Measurements from ENCODE around the gene LENG8.

Gene LENG8
- long read RNA-seq, partial matches to known transcripts, result 0 of 19 reads
- long read RNA-seq, other reads (novel, unspliced or antisense), result 19 of 19 reads

DNA sequence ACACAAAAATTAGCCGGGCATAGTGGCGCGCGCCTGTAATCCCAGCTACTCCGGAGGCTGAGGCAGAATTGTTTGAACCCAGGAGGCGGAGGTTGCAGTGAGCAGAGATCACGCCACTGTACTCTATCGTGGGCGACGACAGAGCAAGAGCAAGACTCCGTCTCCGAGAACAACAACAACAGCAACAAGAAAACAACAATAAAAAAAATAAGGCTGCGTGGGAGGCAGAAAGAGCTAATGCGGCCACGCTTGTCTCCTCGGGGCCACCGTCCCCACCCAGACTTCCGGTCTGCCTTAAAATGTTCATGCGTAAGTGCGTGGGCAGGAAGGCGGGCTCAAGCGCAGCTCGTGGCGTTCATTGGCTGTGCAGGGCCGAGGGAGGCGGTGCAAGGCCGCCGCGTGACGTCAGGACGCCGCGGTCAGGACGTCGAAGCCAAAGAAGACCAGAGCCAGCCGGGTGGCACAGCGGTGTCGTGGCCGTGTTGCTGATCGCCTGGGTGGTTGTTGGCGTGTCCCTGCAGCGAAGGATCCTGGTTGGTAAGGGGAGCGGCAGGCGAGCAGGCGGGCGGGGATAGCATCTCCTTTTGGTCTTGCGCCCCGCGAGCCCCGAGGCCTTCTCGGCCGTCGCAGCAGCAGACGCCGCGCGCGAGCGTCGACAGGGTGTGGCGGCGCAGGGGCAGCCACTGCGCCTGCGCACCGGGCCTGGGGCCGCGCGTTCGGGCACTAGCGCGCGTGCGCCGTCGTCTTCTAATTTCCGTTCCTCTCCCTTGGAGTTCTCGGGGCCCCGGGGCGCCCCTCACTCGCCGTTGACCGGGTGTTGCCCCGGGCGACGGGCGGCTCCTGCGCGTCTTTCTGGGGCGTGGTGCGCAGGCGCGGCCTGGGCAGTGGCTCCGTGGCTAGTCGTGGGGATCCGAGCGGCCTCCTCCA lies at the start of gene LENG8:
LENG8 (plus strand) TSS at position 426 of the 927 bp plus-strand sequence. CDS start 2,146 bp downstream, outside the sequence.
- TF ChIP-seq POLR2AphosphoS5 (IDR thresholded peaks at IDR 0.05; ENCODE audit: low read depth), result peak; percentile 99
- no peak; the same call in 1 of the 2 replicates for TF ChIP-seq SPI1 (IDR thresholded peaks at IDR 0.05; ENCODE audit: borderline replicate concordance, low read depth)
- TF ChIP-seq, protein P1, sequence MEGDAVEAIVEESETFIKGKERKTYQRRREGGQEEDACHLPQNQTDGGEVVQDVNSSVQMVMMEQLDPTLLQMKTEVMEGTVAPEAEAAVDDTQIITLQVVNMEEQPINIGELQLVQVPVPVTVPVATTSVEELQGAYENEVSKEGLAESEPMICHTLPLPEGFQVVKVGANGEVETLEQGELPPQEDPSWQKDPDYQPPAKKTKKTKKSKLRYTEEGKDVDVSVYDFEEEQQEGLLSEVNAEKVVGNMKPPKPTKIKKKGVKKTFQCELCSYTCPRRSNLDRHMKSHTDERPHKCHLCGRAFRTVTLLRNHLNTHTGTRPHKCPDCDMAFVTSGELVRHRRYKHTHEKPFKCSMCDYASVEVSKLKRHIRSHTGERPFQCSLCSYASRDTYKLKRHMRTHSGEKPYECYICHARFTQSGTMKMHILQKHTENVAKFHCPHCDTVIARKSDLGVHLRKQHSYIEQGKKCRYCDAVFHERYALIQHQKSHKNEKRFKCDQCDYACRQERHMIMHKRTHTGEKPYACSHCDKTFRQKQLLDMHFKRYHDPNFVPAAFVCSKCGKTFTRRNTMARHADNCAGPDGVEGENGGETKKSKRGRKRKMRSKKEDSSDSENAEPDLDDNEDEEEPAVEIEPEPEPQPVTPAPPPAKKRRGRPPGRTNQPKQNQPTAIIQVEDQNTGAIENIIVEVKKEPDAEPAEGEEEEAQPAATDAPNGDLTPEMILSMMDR (IDR thresholded peaks at IDR 0.05; ENCODE audit: insufficient read depth, low read length), result no peak
- peak; percentile 69 for TF ChIP-seq GABPA (IDR thresholded peaks at IDR 0.05; ENCODE audit: low read depth)
- TF ChIP-seq REST (IDR thresholded peaks at IDR 0.05; ENCODE audit: insufficient replicate concordance, low read depth), result peak; percentile 28
- peak; percentile 98 to 99 for DNase-seq (ENCODE audit: low read depth in 1 of 2, low spot score in 1 of 2)
- peak within 1 kb of the TSS; percentile 96 for H3K4me3 ChIP-seq (replicated peaks; ENCODE audit: insufficient read depth, low read length)
- H3K27me3 ChIP-seq (ENCODE audit: insufficient read depth, poor library complexity, severe bottlenecking), result no peaks in the 10 kb centered on the region
- peak within 1 kb of the TSS; percentile 91 for H3K27ac ChIP-seq (replicated peaks)

- TF ChIP-seq, protein P1 (IDR thresholded peaks at IDR 0.05; ENCODE audit: insufficient read depth, low read length), result no peak
- TF ChIP-seq REST (IDR thresholded peaks at IDR 0.05; ENCODE audit: insufficient replicate concordance, low read depth), result no peak
- TF ChIP-seq POLR2AphosphoS5 (IDR thresholded peaks at IDR 0.05; ENCODE audit: low read depth), result no peak
- TF ChIP-seq SPI1 (IDR thresholded peaks at IDR 0.05; ENCODE audit: borderline replicate concordance, low read depth), result no peak
- TF ChIP-seq GABPA (IDR thresholded peaks at IDR 0.05; ENCODE audit: low read depth), result no peak
- no peak for DNase-seq (ENCODE audit: low read depth in 1 of 2, low spot score in 1 of 2)
- no peak overlapping the region for H3K27ac ChIP-seq (replicated peaks)
- H3K27me3 ChIP-seq (ENCODE audit: insufficient read depth, poor library complexity, severe bottlenecking), result no peaks in the 10 kb centered on the region
- no peak overlapping the region for H3K4me3 ChIP-seq (replicated peaks; ENCODE audit: insufficient read depth, low read length)
These were observed 48.1 kb upstream of the LENG8 start for GRCh38 chr19:54400913-54401312.

GRCh38 chr19:54403054-54403453 lies 45.9 kb upstream of the LENG8 start:
- Histone ChIP-seq H3K27ac (replicated peaks) (no peak overlapping the region), H3K27me3 (ENCODE audit: insufficient read depth, poor library complexity, severe bottlenecking) (no peaks in the 10 kb centered on the region), H3K4me3 (replicated peaks; ENCODE audit: insufficient read depth, low read length) (no peak overlapping the region)
- TF ChIP-seq POLR2AphosphoS5 (IDR thresholded peaks at IDR 0.05; ENCODE audit: low read depth), result no peak
- no peak for TF ChIP-seq REST (IDR thresholded peaks at IDR 0.05; ENCODE audit: insufficient replicate concordance, low read depth)
- DNase-seq (ENCODE audit: low read depth in 1 of 2, low spot score in 1 of 2), result no peak

All from HL-60 (cell line).